HUES64 (cell line): ENCODE measurements around the gene FBXO3. TPM values are rescaled to one million over a fixed set of nuclear protein-coding genes. Genes with fewer than 3 reads are reported as not detected.
"Not testable (repeated sequence)": the region's sequence is repeated elsewhere in the genome, so short reads cannot be mapped to it uniquely, and the experiment has no call there.

Source experiments
- H3K27ac ChIP-seq: 2 replicates; pipeline ENCODE4 v1.7.0; 2013; ENCODE audit warnings: low read depth, low read length, inconsistent platforms
- H3K27me3 ChIP-seq: 2 replicates; pipeline ENCODE4 v1.6.1; 2013; ENCODE audit warnings: mild to moderate bottlenecking, low read length; ENCODE audit not compliant: insufficient read depth
- H3K36me3 ChIP-seq: 2 replicates; pipeline ENCODE4 v1.6.1; 2013; ENCODE audit warnings: mild to moderate bottlenecking, low read length; ENCODE audit not compliant: insufficient read depth
- H3K4me1 ChIP-seq: 2 replicates; pipeline ENCODE4 v1.6.1; 2013; ENCODE audit warnings: mild to moderate bottlenecking, low read length, moderate library complexity; ENCODE audit not compliant: insufficient read depth
- H3K4me3 ChIP-seq: 2 replicates; pipeline ENCODE4 v1.5.1; 2013; ENCODE audit warnings: mild to moderate bottlenecking, low read length, moderate library complexity
- H3K9ac ChIP-seq: 2 replicates; pipeline ENCODE4 v1.6.1; 2013; ENCODE audit warnings: mild to moderate bottlenecking, low read depth, low read length
- H3K9me3 ChIP-seq: 2 replicates; pipeline ENCODE4 v1.6.1; 2013; ENCODE audit warnings: low read depth, low read length; ENCODE audit not compliant: insufficient read depth
- WGBS: fragments of 150-250, 120-280 bp; methylation state at CpG from one replicate; pipeline ENCODE4 v1.1.7; 2013; ENCODE audit warnings: missing lambda C conversion rate; 5-methylcytosine and 5-hydroxymethylcytosine counted together
- polyA plus RNA-seq, 2 experiments: library from polyadenylated mRNA; stranded (reverse); fragments of 50-300 nt; gene quantifications; one replicate each; pipeline ENCODE4 v1.2.3, GENCODE V29; 2013

The FBXO3 gene
- 20.2 TPM for polyA plus RNA-seq (2013, experiment 1 of 2)
- 20.6 TPM for polyA plus RNA-seq (2013, experiment 2 of 2)

- Histone ChIP-seq H3K9ac (peak within 1 kb of the TSS; percentile 77), H3K36me3 (no peaks in the 10 kb centered on the region), H3K4me3 (peak within 1 kb of the TSS; percentile 88), H3K9me3 (no peaks in the 10 kb centered on the region), H3K27ac (no peak within 1 kb of the TSS), H3K27me3 (peaks cover 40% of the 10 kb centered on the region), H3K4me1 (peaks cover 24% of the 10 kb centered on the region)
- WGBS = under 1% methylated on average over 64 of the region's 64 CpGs
Observed at GRCh38 chr11:33773987-33774735, at the start of gene FBXO3. TSS of gene FBXO3 (minus strand) at chr11:33774520. CDS start at chr11:33774497, 23 bp downstream.

GRCh38 chr11:33822981-33823380 is 48.7 kb upstream of the FBXO3 start:
- not testable (repeated sequence) for H3K4me1 ChIP-seq

GRCh38 chr11:33819278-33820035 is 45.1 kb upstream of the FBXO3 start:
- 85% methylated on average over 16 of the region's 16 CpGs for WGBS
- peaks cover under 1% of the 10 kb centered on the region for H3K27me3 ChIP-seq

More at GRCh38 chr11:33822981-33823380, 48.7 kb upstream of the FBXO3 start:
- H3K9ac ChIP-seq, H3K27ac ChIP-seq, H3K9me3 ChIP-seq, H3K4me3 ChIP-seq, H3K36me3 ChIP-seq: not testable (repeated sequence)
- 59% methylated on average over 2 of the region's 3 CpGs for WGBS
- H3K27me3 ChIP-seq = peaks cover 28% of the 10 kb centered on the region

GRCh38 chr11:33808228-33808828 is 34.0 kb upstream of the FBXO3 start:
- WGBS = 24% methylated on average over 10 of the region's 12 CpGs
- no peak overlapping the region for H3K27ac ChIP-seq
- H3K27me3 ChIP-seq = no peaks in the 10 kb centered on the region
- H3K4me1 ChIP-seq = no peaks in the 10 kb centered on the region
- H3K36me3 ChIP-seq = no peaks in the 10 kb centered on the region
- H3K9ac ChIP-seq = no peak overlapping the region
- H3K4me3 ChIP-seq = no peak overlapping the region
- H3K9me3 ChIP-seq = no peaks in the 10 kb centered on the region

More at GRCh38 chr11:33819278-33820035, 45.1 kb upstream of the FBXO3 start:
- H3K4me1 ChIP-seq = peaks cover 3% of the 10 kb centered on the region; the same call in 1 of the 2 replicates
- no peaks in the 10 kb centered on the region for H3K36me3 ChIP-seq
- no peak overlapping the region for H3K4me3 ChIP-seq
- no peaks in the 10 kb centered on the region for H3K9me3 ChIP-seq
- H3K9ac ChIP-seq = no peak overlapping the region
- no peak overlapping the region for H3K27ac ChIP-seq

GRCh38 chr11:33804471-33804870 is 30.2 kb upstream of the FBXO3 start:
- Histone ChIP-seq H3K9me3 (no peaks in the 10 kb centered on the region), H3K27ac (no peak overlapping the region)
- WGBS = 100% methylated on average over 2 of the region's 2 CpGs

GRCh38 chr11:33802194-33802950 is 28.1 kb upstream of the FBXO3 start:
- Histone ChIP-seq H3K27ac (no peak overlapping the region), H3K36me3 (no peaks in the 10 kb centered on the region), H3K27me3 (peaks cover 41% of the 10 kb centered on the region), H3K4me1 (peaks cover 4% of the 10 kb centered on the region; the same call in 1 of the 2 replicates), H3K4me3 (peak overlapping the region; percentile 66), H3K9me3 (no peaks in the 10 kb centered on the region), H3K9ac (peak overlapping the region; percentile 50; the same call in 1 of the 2 replicates)
- 1% methylated on average over 18 of the region's 18 CpGs for WGBS

More at GRCh38 chr11:33804471-33804870, 30.2 kb upstream of the FBXO3 start:
- H3K36me3 ChIP-seq = no peaks in the 10 kb centered on the region
- no peak overlapping the region for H3K9ac ChIP-seq
- peaks cover 28% of the 10 kb centered on the region for H3K27me3 ChIP-seq
- H3K4me1 ChIP-seq = peaks cover 4% of the 10 kb centered on the region; the same call in 1 of the 2 replicates
- H3K4me3 ChIP-seq = no peak overlapping the region

GRCh38 chr11:33801821-33802193 is 27.5 kb upstream of the FBXO3 start:
- H3K4me3 ChIP-seq = peak overlapping the region; percentile 66
- H3K36me3 ChIP-seq = no peaks in the 10 kb centered on the region
- WGBS = 37% methylated on average over 7 of the region's 7 CpGs
- no peak overlapping the region for H3K27ac ChIP-seq
- H3K27me3 ChIP-seq = peaks cover 42% of the 10 kb centered on the region
- H3K9ac ChIP-seq = 0 out of 2 replicates have a peak overlapping the region, but pooled peaks have one; percentile 50
- peaks cover 4% of the 10 kb centered on the region; the same call in 1 of the 2 replicates for H3K4me1 ChIP-seq
- H3K9me3 ChIP-seq = no peaks in the 10 kb centered on the region

- H3K36me3 ChIP-seq = no peaks in the 10 kb centered on the region
- H3K4me3 ChIP-seq = no peak overlapping the region
- no peak overlapping the region for H3K9ac ChIP-seq
- no peak overlapping the region for H3K27ac ChIP-seq
- peaks cover 56% of the 10 kb centered on the region for H3K27me3 ChIP-seq
- no peaks in the 10 kb centered on the region for H3K9me3 ChIP-seq
- WGBS = no CpG with 5 or more reads among the region's 3 CpGs
- peaks cover 4% of the 10 kb centered on the region; the same call in 1 of the 2 replicates for H3K4me1 ChIP-seq
Observed at GRCh38 chr11:33797879-33798278, 23.6 kb upstream of the FBXO3 start.

GRCh38 chr11:33790040-33790439 is 15.7 kb upstream of the FBXO3 start:
- peaks cover 2% of the 10 kb centered on the region; the same call in 1 of the 2 replicates for H3K27me3 ChIP-seq
- H3K36me3 ChIP-seq = no peaks in the 10 kb centered on the region
- WGBS = 85% methylated on average over 4 of the region's 4 CpGs
- H3K9ac ChIP-seq = no peak overlapping the region
- H3K4me1 ChIP-seq = no peaks in the 10 kb centered on the region
- H3K9me3 ChIP-seq = no peaks in the 10 kb centered on the region
- no peak overlapping the region for H3K4me3 ChIP-seq
- H3K27ac ChIP-seq = no peak overlapping the region

- not testable (repeated sequence) for H3K9ac ChIP-seq, H3K27ac ChIP-seq, H3K4me1 ChIP-seq, H3K36me3 ChIP-seq, H3K4me3 ChIP-seq, H3K9me3 ChIP-seq, H3K27me3 ChIP-seq
- WGBS = 95% methylated on average over 1 of the region's 2 CpGs
Observed at GRCh38 chr11:33788095-33788494, 13.8 kb upstream of the FBXO3 start.
